H1 (cell line): Measurements from ENCODE around the gene QPCT. TPM values are rescaled to one million over a fixed set of nuclear protein-coding genes. Genes with fewer than 3 reads are reported as not detected.

Experiments
- CTCF ChIA-PET: fragments of 300-600 bp; sonication (Branson Sonifier 250); formaldehyde crosslinking; loops from one replicate; lab custom pipeline; 2021; ENCODE audit not compliant: partially characterized antibody; lab: Charles Lee
- POLR2A ChIA-PET: fragments of 300-600 bp; sonication (Branson Sonifier 250); formaldehyde crosslinking; loops from one replicate; lab custom pipeline; 2021; ENCODE audit warnings: inconsistent platforms; ENCODE audit not compliant: partially characterized antibody; lab: Charles Lee
- DNase-seq, 2 experiments: peaks; one replicate each; pipeline versions ENCODE4 v3.0.0 to v3.0.0-alpha.2; 2010 to 2022; ENCODE audit warnings: low spot score in 2 of 2, low read depth in 1 of 2, mixed read lengths in 1 of 2
- FAIRE-seq: peaks from 2 replicates; lab custom pipeline; 2011; peaks lifted over from hg19 to GRCh38; lab: Jason Lieb, UNC
- H2AFZ ChIP-seq: 2 replicates; pipeline ENCODE4 v1.8.1; 2012; ENCODE audit warnings: low read length, inconsistent platforms
- H2AK5ac ChIP-seq: 2 replicates; pipeline ENCODE4 v1.6.1; 2013; ENCODE audit warnings: low read depth, low read length
- H2BK120ac ChIP-seq: replicated peaks from 2 replicates; pipeline ENCODE3; 2013; ENCODE audit warnings: low read depth, low read length, inconsistent platforms
- H2BK12ac ChIP-seq: 2 replicates; pipeline ENCODE4 v1.6.1; 2013; ENCODE audit warnings: low read depth, low read length
- H2BK15ac ChIP-seq: 2 replicates; pipeline ENCODE4 v1.6.1; 2013; ENCODE audit warnings: low read length
- H2BK20ac ChIP-seq: 2 replicates; pipeline ENCODE4 v1.6.1; 2013; ENCODE audit warnings: low read length
- H2BK5ac ChIP-seq: 2 replicates; pipeline ENCODE4 v1.6.1; 2013; ENCODE audit warnings: low read depth, low read length
- H3K14ac ChIP-seq: 2 replicates; pipeline ENCODE4 v1.6.1; 2013; ENCODE audit warnings: inconsistent platforms; ENCODE audit not compliant: insufficient read length
- H3K18ac ChIP-seq: 2 replicates; pipeline ENCODE4 v1.6.1; 2013; ENCODE audit warnings: low read length; ENCODE audit errors: extremely low read depth
- H3K23ac ChIP-seq: 2 replicates; pipeline ENCODE4 v1.6.1; 2013; ENCODE audit warnings: inconsistent platforms; ENCODE audit not compliant: insufficient read length
- H3K23me2 ChIP-seq: 2 replicates; pipeline ENCODE4 v1.6.1; 2013; ENCODE audit warnings: low read depth, low read length
- H3K27ac ChIP-seq: 2 replicates; pipeline ENCODE4 v1.6.1; 2011; ENCODE audit warnings: low read depth, low read length, inconsistent platforms
- H3K27me3 ChIP-seq, 4 experiments: replicated peaks in 1 of 4; 1 replicate in 1 of 4; 2 replicates in 3 of 4; pipeline versions ENCODE4 v1.6.1 to v1.8.1; 2011 to 2013; ENCODE audit warnings: low read length in 3 of 4, mild to moderate bottlenecking in 3 of 4, inconsistent platforms in 2 of 4, mixed read lengths in 2 of 4, moderate library complexity in 1 of 4; ENCODE audit not compliant: control insufficient read depth in 3 of 4, insufficient read depth in 3 of 4; ENCODE audit errors: extremely low read depth in 1 of 4
- H3K36me3 ChIP-seq, 4 experiments: 2 replicates each; pipeline versions ENCODE4 v1.6.1 to v1.8.1; 2011 to 2013; ENCODE audit warnings: mild to moderate bottlenecking in 4 of 4, low read length in 3 of 4, moderate library complexity in 2 of 4, control low read depth in 1 of 4, inconsistent platforms in 1 of 4; ENCODE audit not compliant: insufficient read depth in 4 of 4, control insufficient read depth in 2 of 4
- H3K4ac ChIP-seq: replicated peaks from 2 replicates; pipeline ENCODE3; 2013; ENCODE audit warnings: low read length, low read depth, mixed read lengths, inconsistent platforms; ENCODE audit not compliant: insufficient read length
- H3K4me1 ChIP-seq, 4 experiments: replicated peaks in 1 of 4; 1 replicate in 1 of 4; 2 replicates in 3 of 4; pipeline versions ENCODE4 v1.6.1 to v1.8.1; 2011 to 2013; ENCODE audit warnings: low read length in 3 of 4, inconsistent platforms in 2 of 4, mixed read lengths in 1 of 4; ENCODE audit not compliant: insufficient read depth in 4 of 4, control insufficient read depth in 3 of 4
- H3K4me2 ChIP-seq, 2 experiments: 2 replicates each; pipeline versions ENCODE4 v1.6.1 to v1.8.1; 2011 to 2013; ENCODE audit warnings: low read depth in 2 of 2, low read length in 2 of 2, control low read depth in 1 of 2, inconsistent platforms in 1 of 2, mild to moderate bottlenecking in 1 of 2; ENCODE audit not compliant: insufficient read depth in 1 of 2
- H3K4me3 ChIP-seq, 4 experiments: fragments of 200-600, 300-600 bp in 1 of 4; sonication (generic), shearing (Covaris generic), sonication (Bioruptor Twin) in 1 of 4; 2 replicates each; pipeline versions ENCODE4 v1.5.1 to v1.8.1; 2011 to 2016; ENCODE audit warnings: low read length in 4 of 4, low read depth in 3 of 4, control low read depth in 2 of 4, inconsistent platforms in 2 of 4, mild to moderate bottlenecking in 2 of 4, mixed read lengths in 1 of 4, moderate library complexity in 1 of 4; ENCODE audit not compliant: insufficient read depth in 2 of 4; ENCODE audit errors: extremely low read depth in 1 of 4
- H3K56ac ChIP-seq: replicated peaks from 2 replicates; pipeline ENCODE3; 2013; ENCODE audit warnings: low read depth, mild to moderate bottlenecking, mixed read lengths, low read length, inconsistent platforms; ENCODE audit not compliant: insufficient read length
- H3K79me1 ChIP-seq: 2 replicates; pipeline ENCODE4 v1.6.1; 2013; ENCODE audit warnings: low read depth, low read length, control low read depth
- H3K79me2 ChIP-seq, 2 experiments: 2 replicates each; pipeline versions ENCODE4 v1.6.1 to v1.8.1; 2012 to 2013; ENCODE audit warnings: low read length in 2 of 2, mild to moderate bottlenecking in 2 of 2, inconsistent platforms in 1 of 2; ENCODE audit not compliant: insufficient read depth in 2 of 2, control insufficient read depth in 1 of 2
- H3K9ac ChIP-seq, 4 experiments: replicated peaks in 1 of 4; 1 replicate in 1 of 4; 2 replicates in 3 of 4; pipeline versions ENCODE4 v1.6.1 to v1.8.1; 2011 to 2013; ENCODE audit warnings: low read depth in 3 of 4, low read length in 3 of 4, control low read depth in 2 of 4, mild to moderate bottlenecking in 2 of 4, moderate library complexity in 2 of 4, inconsistent platforms in 1 of 4; ENCODE audit errors: extremely low read depth in 1 of 4
- H3K9me3 ChIP-seq, 2 experiments: 2 replicates each; pipeline versions ENCODE4 v1.6.1 to v1.8.1; 2012 to 2013; ENCODE audit warnings: mild to moderate bottlenecking in 2 of 2, moderate library complexity in 2 of 2, control low read depth in 1 of 2, inconsistent platforms in 1 of 2, low read depth in 1 of 2, low read length in 1 of 2, mixed read lengths in 1 of 2; ENCODE audit not compliant: insufficient read depth in 2 of 2
- H4K20me1 ChIP-seq, 2 experiments: replicated peaks in 1 of 2; 2 replicates each; pipeline versions ENCODE3 to v1.8.1; 2011 to 2013; ENCODE audit warnings: inconsistent platforms in 2 of 2, low read length in 2 of 2, mild to moderate bottlenecking in 1 of 2; ENCODE audit not compliant: insufficient read depth in 2 of 2, control insufficient read depth in 1 of 2
- H4K5ac ChIP-seq: 2 replicates; pipeline ENCODE4 v1.6.1; 2013; ENCODE audit warnings: low read length, low read depth, mixed read lengths, inconsistent platforms; ENCODE audit not compliant: insufficient read length
- H4K8ac ChIP-seq: 2 replicates; pipeline ENCODE4 v1.8.0; 2013; ENCODE audit warnings: mild to moderate bottlenecking, moderate library complexity, low read length, inconsistent platforms; ENCODE audit not compliant: insufficient read depth; ENCODE audit errors: extremely low read depth
- H4K91ac ChIP-seq: replicated peaks from 2 replicates; pipeline ENCODE3; 2013; ENCODE audit warnings: low read length, mixed read lengths, inconsistent platforms; ENCODE audit not compliant: insufficient read length
- E2F6 ChIP-seq: IDR thresholded peaks from 2 replicates; pipeline ENCODE4 v1.6.1; 2012; ENCODE audit warnings: inconsistent platforms
- SUZ12 ChIP-seq: fragments of 200-600 bp; sonication (generic); IDR thresholded peaks from 2 replicates; pipeline ENCODE4 v1.6.1; 2012; ENCODE audit warnings: mild to moderate bottlenecking, inconsistent platforms, low read length, moderate library complexity, mixed read lengths
- WGBS, 2 experiments: shearing (Covaris generic) in 1 of 2; methylation state at CpG; one replicate each; pipeline versions ENCODE4 v1.1.6 to v1.1.7; 2013 to 2015; ENCODE audit warnings: low lambda C conversion rate in 2 of 2, mixed read lengths in 2 of 2, inconsistent platforms in 1 of 2, low coverage in 1 of 2, missing lambda C conversion rate in 1 of 2; ENCODE audit not compliant: insufficient replicate concordance in 2 of 2, insufficient coverage in 1 of 2, insufficient read length in 1 of 2; ENCODE audit errors: extremely low coverage in 1 of 2, missing lambda C conversion rate in 1 of 2; 5-methylcytosine and 5-hydroxymethylcytosine counted together
- polyA plus RNA-seq, 7 experiments: library from polyadenylated mRNA; depleted of rRNA in 3 of 7; stranded (reverse) in 5 of 7; unstranded in 2 of 7; fragments of >200 nt in 5 of 7; fragments of 200-250 nt in 2 of 7; gene quantifications; 1 replicate in 5 of 7; 2 replicates in 1 of 7; 4 replicates in 1 of 7; pipeline versions ENCODE4 v1.2.1 to v1.2.3, GENCODE V29; 2011 to 2013; ENCODE audit warnings: missing spikeins in 2 of 7, mixed read lengths in 2 of 7
- total RNA-seq: library from RNA; stranded (reverse); fragmentation: NEBNext Ultra II Directional; extraction: Animal tissue kit (Norgen Biotek cat#: 25700); gene quantifications from 2 replicates; pipeline ENCODE4 v1.2.1, GENCODE V29; 2021

QPCT gene
- total and polyA plus RNA-seq, 2 of the 8 experiments (the other 6 are each of a cell fraction or from before 2014, with no cell fraction given): 4.0 to 4.3 TPM

DNA sequence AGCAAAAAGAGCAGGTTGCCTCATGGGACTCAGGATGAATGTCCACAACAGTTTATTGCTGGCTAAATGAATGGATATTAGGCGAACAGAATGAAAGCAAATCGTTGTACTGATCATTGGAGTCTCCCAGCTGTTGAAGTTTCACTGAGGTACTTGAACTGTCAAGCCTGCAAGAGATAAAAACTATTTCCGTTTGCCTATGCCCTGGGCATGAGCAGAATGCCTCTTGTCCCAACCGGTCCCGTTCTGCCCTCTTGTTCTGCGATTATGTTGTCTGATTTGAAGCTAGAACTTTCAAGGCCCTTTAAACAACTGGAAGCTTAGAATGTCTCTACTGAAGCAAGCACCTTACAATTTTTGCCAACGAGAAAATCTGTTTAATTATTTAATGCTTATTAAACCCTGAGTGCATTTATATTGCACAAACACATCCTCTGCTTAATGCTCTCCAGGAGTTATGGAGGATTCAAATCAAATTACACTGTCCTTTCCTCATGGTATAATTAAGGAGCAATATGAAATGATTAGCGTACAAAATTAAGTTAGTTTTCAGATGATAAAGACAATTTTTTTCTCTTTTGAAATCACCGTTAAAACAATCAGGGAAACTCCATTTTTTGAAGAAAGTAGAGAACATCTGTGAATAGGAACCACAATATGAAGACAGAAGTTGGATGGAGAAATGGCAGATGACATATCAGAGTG lies 17.7 kb downstream of the QPCT start:
- H2BK15ac ChIP-seq: no peak overlapping the region
- CTCF ChIA-PET: interaction anchor here (1.0 to 2.1 kb wide), 3 partner anchors 11 to 19 kb away, joined by 4 to 5 read pairs (median 4); no protein-coding TSS in a partner anchor
- no peak overlapping the region for H3K14ac ChIP-seq
- H2AFZ ChIP-seq: no peak overlapping the region
- no peak overlapping the region for H3K4ac ChIP-seq
- no peak overlapping the region for H3K23ac ChIP-seq
- H3K23me2 ChIP-seq: no peaks in the 10 kb centered on the region
- no peak overlapping the region for H3K27ac ChIP-seq
- no peak overlapping the region for H2BK20ac ChIP-seq
- TF ChIP-seq SUZ12 (no peak), E2F6 (no peak)
- TF ChIP-seq, all 59 proteins: peak for 0
- Histone ChIP-seq H2BK12ac (no peak overlapping the region), H2BK5ac (no peak overlapping the region), H3K27me3 (no peaks in the 10 kb centered on the region), H3K56ac (no peak overlapping the region), H3K18ac (no peak overlapping the region), H4K91ac (no peak overlapping the region), H2AK5ac (no peak overlapping the region), H3K79me1 (no peaks in the 10 kb centered on the region), H3K36me3 (no peaks in the 10 kb centered on the region), H3K4me1 (no peaks in the 10 kb centered on the region), H3K9me3 (no peaks in the 10 kb centered on the region), H4K8ac (no peak overlapping the region), H2BK120ac (no peak overlapping the region), H3K79me2 (no peaks in the 10 kb centered on the region), H3K4me2 (no peak overlapping the region), H3K9ac (no peak overlapping the region), H4K5ac (no peak overlapping the region), H3K4me3 (no peak overlapping the region), H4K20me1 (no peaks in the 10 kb centered on the region)
- FAIRE-seq: no peak
- no peak for DNase-seq
- POLR2A ChIA-PET: no interaction called here
- 93% methylated on average over 9 of the region's 9 CpGs; no CpG with 5 or more reads in 1 of the 2 experiments for WGBS, 2 experiments
